SK-N-MC (cell line): ENCODE measurements around the gene TAF1C.

Experiments
- DNase-seq: peaks from one replicate; pipeline ENCODE4 v3.0.0-alpha.2; 2011; ENCODE audit warnings: low read depth, low spot score
- H3K27ac ChIP-seq: fragments of 200-600 bp; sonication (generic); 2 replicates; pipeline ENCODE4 v1.5.1; 2016; ENCODE audit warnings: mixed run types
- H3K36me3 ChIP-seq: fragments of 200-600 bp; sonication (generic); 2 replicates; pipeline ENCODE4 v1.6.1; 2017; ENCODE audit warnings: antibody characterized with exemption, low read length, mixed read lengths; ENCODE audit not compliant: insufficient read depth
- H3K4me3 ChIP-seq: fragments of 200-600 bp; sonication (generic); 2 replicates; pipeline ENCODE4 v1.5.1; 2016
- H3K9ac ChIP-seq: fragments of 200-600 bp; sonication (generic); 2 replicates; pipeline ENCODE4 v1.8.0; 2017; ENCODE audit warnings: mixed run types, mixed read lengths; ENCODE audit not compliant: insufficient read length
- H3K9me3 ChIP-seq: fragments of 200-600 bp; sonication (generic); 2 replicates; pipeline ENCODE4 v1.6.1; 2017; ENCODE audit warnings: low read depth, mild to moderate bottlenecking, antibody characterized with exemption, low read length, moderate library complexity, mixed read lengths
- EZH2 ChIP-seq: fragments of 200-600 bp; sonication (generic); IDR thresholded peaks from one replicate; pipeline ENCODE4 v1.6.1; 2017; ENCODE audit warnings: antibody characterized with exemption
- FOXP2 ChIP-seq: optimal IDR thresholded peaks from 2 replicates; pipeline ENCODE3; 2011; ENCODE audit warnings: mild to moderate bottlenecking, moderate library complexity; ENCODE audit not compliant: insufficient read depth; ENCODE audit errors: extremely low read length, control extremely low read depth
- POLR2AphosphoS5 ChIP-seq: IDR thresholded peaks from 2 replicates; pipeline ENCODE4 v1.6.1; 2012; ENCODE audit warnings: mild to moderate bottlenecking, low read depth, low read length, borderline replicate concordance

Gene TAF1C

DNA sequence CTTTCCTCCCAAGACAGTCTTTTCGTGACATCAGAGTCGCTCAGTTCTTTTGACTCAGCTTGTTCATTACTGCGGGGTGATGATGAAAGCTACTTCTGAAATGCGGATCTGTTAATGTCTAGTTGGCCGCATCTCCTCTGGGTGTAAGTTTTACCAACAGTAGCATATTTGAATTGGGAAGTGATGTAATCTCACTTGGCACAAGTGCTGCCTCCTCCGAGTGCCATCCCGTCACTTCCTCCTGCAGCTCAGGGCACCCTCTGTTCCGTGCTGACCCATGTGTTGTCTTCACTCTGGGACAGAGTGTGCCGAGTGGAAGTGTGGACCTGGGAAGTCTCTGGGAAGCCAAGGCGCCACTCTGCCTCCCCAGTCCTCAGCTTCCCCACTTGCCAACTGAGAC lies 13.0 kb upstream of the TAF1C start:
- H3K27ac ChIP-seq: no peak overlapping the region
- no peak for DNase-seq
- TF ChIP-seq EZH2 (no peak), POLR2AphosphoS5 (no peak), FOXP2 (no peak)

DNA sequence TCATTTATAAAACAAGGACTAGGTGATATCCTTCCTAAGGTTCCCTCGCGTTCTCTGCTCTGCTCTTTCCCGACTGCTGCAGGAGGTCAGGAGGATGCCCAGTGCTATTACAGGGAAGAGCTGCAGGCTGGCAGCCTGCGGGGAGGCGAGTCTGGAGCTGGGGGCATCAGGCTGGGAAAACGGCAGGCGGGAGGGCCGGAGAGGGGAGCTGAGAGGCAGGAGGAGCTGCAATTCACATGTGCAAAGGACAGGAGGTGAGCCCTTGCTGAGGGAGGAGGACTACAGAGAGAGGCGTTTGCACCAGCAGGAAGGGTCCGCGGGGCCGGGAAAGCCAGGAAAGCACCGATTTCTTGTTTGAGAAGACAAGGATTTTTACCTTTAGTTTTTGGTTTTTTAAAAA lies 12.2 kb upstream of the TAF1C start:
- Histone ChIP-seq H3K27ac (no peak overlapping the region), H3K4me3 (no peak overlapping the region), H3K9ac (no peak overlapping the region), H3K36me3 (no peaks in the 10 kb centered on the region), H3K9me3 (no peaks in the 10 kb centered on the region)
- DNase-seq: no peak
- TF ChIP-seq EZH2: no peak
- TF ChIP-seq FOXP2: no peak
- TF ChIP-seq POLR2AphosphoS5: no peak

More for the DNA sequence above, 13.0 kb upstream of the TAF1C start:
- H3K36me3 ChIP-seq: no peaks in the 10 kb centered on the region
- H3K9me3 ChIP-seq: no peaks in the 10 kb centered on the region
- no peak overlapping the region for H3K4me3 ChIP-seq
- no peak overlapping the region for H3K9ac ChIP-seq

- H3K9me3 ChIP-seq: no peaks in the 10 kb centered on the region
- no peaks in the 10 kb centered on the region for H3K36me3 ChIP-seq
- no peak overlapping the region for H3K9ac ChIP-seq
- no peak for DNase-seq
- TF ChIP-seq FOXP2: no peak
- no peak for TF ChIP-seq EZH2
- no peak for TF ChIP-seq POLR2AphosphoS5
- H3K27ac ChIP-seq: no peak overlapping the region
- no peak overlapping the region for H3K4me3 ChIP-seq
Observed at GRCh38 chr16:84198401-84198800, 11.5 kb upstream of the TAF1C start.

GRCh38 chr16:84197466-84198128 lies 10.7 kb upstream of the TAF1C start:
- Histone ChIP-seq H3K27ac (no peak overlapping the region), H3K9ac (no peak overlapping the region), H3K9me3 (no peaks in the 10 kb centered on the region), H3K4me3 (no peak overlapping the region), H3K36me3 (no peaks in the 10 kb centered on the region)
- no peak for TF ChIP-seq FOXP2
- no peak for TF ChIP-seq POLR2AphosphoS5
- no peak for TF ChIP-seq EZH2
- DNase-seq: no peak

DNA sequence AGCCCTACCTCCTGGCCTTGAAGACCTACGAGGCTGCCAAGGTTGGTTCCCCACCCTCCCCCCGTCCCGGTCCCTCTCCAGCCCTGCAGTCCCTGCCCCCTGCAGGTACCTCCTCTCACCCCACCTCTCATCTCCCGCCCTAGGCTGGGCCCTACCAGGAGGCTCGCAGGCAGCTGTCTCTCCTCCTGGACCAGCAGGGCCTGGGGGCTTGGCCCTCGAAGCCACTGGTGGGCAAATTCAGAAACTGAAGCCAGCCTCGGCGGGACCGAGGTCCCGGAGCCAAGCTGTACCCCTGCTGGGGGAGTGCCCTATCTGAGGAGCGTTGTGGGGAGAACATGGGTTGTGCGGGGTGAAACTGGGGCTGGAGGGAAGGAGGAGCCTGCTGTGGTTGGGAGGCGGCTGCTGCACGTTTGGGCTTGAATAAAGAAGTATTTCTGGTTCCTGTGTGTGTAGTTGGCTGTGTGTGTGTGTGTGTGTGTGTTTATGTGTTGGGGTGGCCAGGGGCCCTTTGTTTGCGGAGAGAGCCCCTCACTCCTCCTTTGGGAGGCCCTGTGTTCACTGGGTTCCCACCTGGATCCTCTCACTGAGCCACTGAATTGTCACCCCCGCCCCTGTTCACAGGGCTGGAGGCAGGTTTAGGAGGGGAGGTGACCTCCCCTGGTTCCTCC lies 10.0 kb upstream of the TAF1C start:
- no peak overlapping the region for H3K27ac ChIP-seq
- H3K36me3 ChIP-seq: no peaks in the 10 kb centered on the region
- no peaks in the 10 kb centered on the region for H3K9me3 ChIP-seq
- no peak for DNase-seq
- TF ChIP-seq EZH2 (no peak), FOXP2 (no peak), POLR2AphosphoS5 (no peak)
- H3K4me3 ChIP-seq: no peak overlapping the region
- H3K9ac ChIP-seq: no peak overlapping the region

GRCh38 chr16:84196101-84196500 lies 9.2 kb upstream of the TAF1C start:
- H3K27ac ChIP-seq: no peak overlapping the region
- no peak overlapping the region for H3K4me3 ChIP-seq
- no peak for DNase-seq
- H3K36me3 ChIP-seq: no peaks in the 10 kb centered on the region
- TF ChIP-seq POLR2AphosphoS5 (no peak), EZH2 (no peak), FOXP2 (no peak)
- H3K9me3 ChIP-seq: no peaks in the 10 kb centered on the region
- no peak overlapping the region for H3K9ac ChIP-seq

- no peak for TF ChIP-seq EZH2
- TF ChIP-seq FOXP2: no peak
- Histone ChIP-seq H3K36me3 (no peaks in the 10 kb centered on the region), H3K9ac (no peak overlapping the region), H3K4me3 (no peak overlapping the region), H3K9me3 (no peaks in the 10 kb centered on the region), H3K27ac (no peak overlapping the region)
- no peak for DNase-seq
Observed at GRCh38 chr16:84195201-84196093, 8.6 kb upstream of the TAF1C start.

DNA sequence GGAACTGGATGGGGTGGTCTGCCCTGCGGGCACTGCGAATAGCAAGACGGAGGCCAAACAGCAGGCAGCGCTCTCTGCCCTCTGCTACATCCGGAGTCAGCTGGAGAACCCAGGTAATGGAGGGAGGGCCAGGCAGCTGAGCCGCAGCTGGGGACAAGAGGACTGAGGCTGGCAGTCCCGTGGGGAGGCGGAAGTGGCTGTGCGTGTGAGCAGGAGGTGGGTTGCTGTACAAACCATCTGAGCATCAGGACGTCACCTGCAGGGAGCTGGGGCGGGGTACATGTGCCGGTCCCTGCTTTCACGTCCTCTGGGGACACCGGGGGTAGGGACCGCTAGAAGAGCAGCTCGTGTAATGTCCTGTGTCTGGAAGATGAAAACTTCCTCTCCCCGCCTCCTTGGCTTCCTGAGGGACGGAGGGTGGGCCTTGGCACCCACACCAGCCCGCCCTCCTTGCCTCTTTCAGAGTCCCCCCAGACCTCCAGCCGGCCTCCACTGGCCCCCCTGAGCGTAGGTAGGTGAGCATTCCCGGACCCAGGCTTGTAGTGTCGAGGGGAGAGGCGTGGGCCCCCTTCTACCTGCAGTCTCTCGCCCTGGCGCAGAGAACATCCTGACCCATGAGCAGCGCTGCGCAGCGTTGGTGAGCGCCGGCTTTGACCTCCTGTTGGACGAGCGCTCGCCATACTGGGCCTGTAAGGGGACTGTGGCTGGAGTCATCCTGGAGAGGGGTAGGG lies 7.8 kb upstream of the TAF1C start:
- no peak for TF ChIP-seq FOXP2
- TF ChIP-seq EZH2: no peak
- TF ChIP-seq POLR2AphosphoS5: no peak
- no peak for DNase-seq

More for the DNA sequence above, 7.8 kb upstream of the TAF1C start:
- no peak overlapping the region for H3K4me3 ChIP-seq
- H3K9me3 ChIP-seq: no peaks in the 10 kb centered on the region
- no peaks in the 10 kb centered on the region for H3K36me3 ChIP-seq
- H3K9ac ChIP-seq: no peak overlapping the region
- H3K27ac ChIP-seq: no peak overlapping the region
